ENCODE measurements around the gene PTPRG. TPM values are rescaled to one million over a fixed set of nuclear protein-coding genes. Genes with fewer than 3 reads are reported as not detected.

Gene PTPRG
- polyA plus RNA-seq, 3 donors, result 5.6 to 45.7 (median 13.3) TPM

DNA sequence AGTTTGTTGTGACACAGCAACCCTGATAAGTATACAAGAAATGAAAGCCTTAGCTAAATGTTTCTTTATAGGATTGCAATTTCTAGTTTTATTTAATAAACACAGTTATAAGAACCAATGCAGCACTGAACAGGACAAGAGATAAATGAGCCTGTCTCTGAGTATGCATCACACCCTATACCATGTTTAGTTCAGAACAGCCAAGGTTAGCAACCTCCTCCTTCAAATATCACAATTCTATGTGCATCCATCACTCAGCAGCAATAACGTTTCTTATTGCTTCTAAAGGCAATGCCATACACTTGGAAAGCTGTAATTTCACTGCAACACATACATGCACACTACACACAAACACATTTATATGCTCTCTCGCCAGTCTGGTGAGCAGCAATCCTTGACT, 280.6 kb downstream of the PTPRG start:
- 72 to 83% (median 81%) methylated on average over 2 of the region's 2 CpGs for WGBS, 3 donors

DNA sequence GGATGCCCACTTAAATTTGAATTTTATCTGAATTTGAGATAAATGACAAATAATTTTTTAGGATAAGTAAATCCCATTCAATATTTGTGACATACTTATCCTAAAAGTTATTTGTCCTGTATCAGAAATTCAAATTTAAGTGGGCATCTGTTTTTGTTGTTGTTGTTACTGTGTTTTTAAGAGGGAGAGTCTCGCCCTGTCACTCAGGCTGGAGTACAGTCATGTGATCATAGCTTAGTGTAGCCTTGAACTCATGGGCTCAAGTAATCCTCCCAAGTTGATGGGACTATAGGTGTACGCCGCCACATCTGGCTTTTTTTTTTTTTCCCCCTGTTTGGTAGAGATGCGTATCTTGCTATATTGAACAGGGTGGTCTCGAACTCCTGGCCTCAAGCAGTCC, 283.0 kb downstream of the PTPRG start:
- no peak overlapping the region for H3K27ac ChIP-seq (ENCODE audit: low read depth, low read length)
- WGBS, 3 donors, result 95 to 98% (median 97%) methylated on average over 5 of the region's 5 CpGs

More for the DNA sequence above, 280.6 kb downstream of the PTPRG start:
- H3K27ac ChIP-seq (ENCODE audit: low read depth, low read length), result no peak overlapping the region

GRCh38 chr3:61846488-61846887, 285.1 kb downstream of the PTPRG start:
- WGBS, 3 donors, result 89 to 95% (median 95%) methylated on average over 2 of the region's 2 CpGs
- no peak overlapping the region for H3K27ac ChIP-seq (ENCODE audit: low read depth, low read length)

DNA sequence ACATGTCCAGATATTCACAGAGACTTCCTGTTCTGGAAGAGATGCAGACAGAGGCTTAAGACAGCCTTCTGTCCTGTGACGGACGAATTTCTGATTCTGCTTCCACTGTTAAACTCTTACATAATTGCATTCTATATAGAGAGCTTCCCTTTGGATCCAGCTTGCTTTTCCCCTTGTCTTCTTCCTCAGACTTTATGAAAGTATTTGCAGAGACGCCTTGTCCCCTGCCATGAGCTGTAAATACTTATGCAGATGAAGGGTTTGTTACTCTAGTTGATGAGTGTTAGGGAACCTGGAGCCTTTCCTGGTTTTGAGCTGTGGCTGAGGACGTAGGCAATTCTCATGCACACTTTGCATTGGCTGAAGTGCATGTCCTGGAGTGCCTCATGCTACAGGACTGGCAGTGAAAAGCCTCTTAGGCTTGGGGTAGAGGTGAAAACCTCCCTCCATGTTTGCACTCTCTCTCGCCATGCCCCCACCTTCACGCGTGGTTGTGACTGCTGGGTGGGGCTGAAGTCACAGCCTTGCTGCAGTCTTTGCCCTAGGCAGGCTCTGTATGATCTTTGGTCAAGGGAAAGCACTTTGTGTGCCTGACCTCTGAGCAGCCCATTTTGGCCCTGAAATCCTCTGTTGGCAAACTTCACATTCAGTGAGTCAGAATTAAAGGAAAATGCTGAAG, 286.6 kb downstream of the PTPRG start:
- WGBS, 3 donors, result 34 to 57% (median 46%) methylated on average over 7 of the region's 7 CpGs
- H3K27ac ChIP-seq (ENCODE audit: low read depth, low read length), result no peak overlapping the region

GRCh38 chr3:61848885-61849284, 287.5 kb downstream of the PTPRG start:
- H3K27ac ChIP-seq (ENCODE audit: low read depth, low read length), result peak overlapping the region; percentile 20
- WGBS, 3 donors, result 3 to 36% (median 4%) methylated on average over 3 of the region's 3 CpGs

DNA sequence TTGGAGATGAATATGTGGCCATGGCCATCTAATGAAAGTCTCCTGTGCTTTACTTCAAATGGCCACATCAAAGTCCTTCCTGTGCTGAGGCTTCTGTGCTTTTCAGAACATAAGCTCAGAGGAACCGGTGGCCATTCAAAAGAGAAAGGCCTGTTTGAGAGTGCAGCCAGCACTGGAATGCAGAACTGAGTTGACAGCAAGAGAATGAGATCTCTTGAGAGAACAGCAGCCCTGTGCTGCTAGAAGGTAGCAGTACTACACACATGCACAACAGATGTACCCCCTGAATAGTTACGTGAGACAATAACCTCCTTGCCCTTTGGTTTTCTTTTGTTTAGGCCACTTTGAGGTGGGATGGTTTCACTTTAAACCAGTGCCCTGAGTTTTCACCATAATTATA, 292.5 kb downstream of the PTPRG start:
- H3K27ac ChIP-seq (ENCODE audit: low read depth, low read length), result no peak overlapping the region
- 53 to 70% (median 54%) methylated on average over 2 of the region's 2 CpGs for WGBS, 3 donors

GRCh38 chr3:61855211-61855610, 293.8 kb downstream of the PTPRG start:
- WGBS, 3 donors, result 93 to 95% (median 94%) methylated on average over 1 of the region's 1 CpG

GRCh38 chr3:61857297-61857696, 295.9 kb downstream of the PTPRG start:
- WGBS, 3 donors, result 82 to 89% (median 85%) methylated on average over 2 of the region's 2 CpGs
- no peak overlapping the region for H3K27ac ChIP-seq (ENCODE audit: low read depth, low read length)

More at GRCh38 chr3:61855211-61855610, 293.8 kb downstream of the PTPRG start:
- no peak overlapping the region for H3K27ac ChIP-seq (ENCODE audit: low read depth, low read length)

DNA sequence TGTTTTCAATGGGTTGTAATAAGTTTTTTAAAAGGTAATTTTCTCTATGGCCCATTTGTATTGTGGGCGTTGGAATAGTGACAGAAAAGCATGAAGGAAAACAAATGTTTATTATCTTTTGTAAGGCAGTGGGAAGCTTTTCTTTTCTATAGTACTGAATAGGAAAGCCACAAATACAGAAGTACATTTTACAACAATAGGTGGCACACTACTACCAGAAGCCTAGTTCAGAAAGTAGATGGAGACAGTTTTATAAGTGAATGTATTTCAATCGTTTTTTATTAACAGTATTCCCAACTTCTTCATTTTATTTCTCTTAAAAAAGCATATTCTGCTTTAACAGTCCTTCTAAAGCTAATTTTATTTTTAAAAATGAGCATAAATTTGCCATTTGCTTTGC, 296.7 kb downstream of the PTPRG start:
- WGBS, 3 donors, result 3 to 6% (median 3%) methylated on average over 2 of the region's 2 CpGs
- no peak overlapping the region for H3K27ac ChIP-seq (ENCODE audit: low read depth, low read length)

- WGBS, 3 donors, result 93% methylated on average over 1 of the region's 1 CpG
- H3K27ac ChIP-seq (ENCODE audit: low read depth, low read length), result no peak overlapping the region
Measured at GRCh38 chr3:61861410-61861809, 300.0 kb downstream of the PTPRG start.

- H3K27ac ChIP-seq (ENCODE audit: low read depth, low read length), result no peak overlapping the region
- 86 to 91% (median 87%) methylated on average over 7 of the region's 7 CpGs for WGBS, 3 donors
Measured at GRCh38 chr3:61862614-61863289, 301.4 kb downstream of the PTPRG start.

- WGBS, 3 donors, result 38 to 91% (median 77%) methylated on average over 1 of the region's 1 CpG
Measured at GRCh38 chr3:61863579-61863978, 302.2 kb downstream of the PTPRG start.

GRCh38 chr3:61864886-61865285, 303.5 kb downstream of the PTPRG start:
- 77 to 93% (median 85%) methylated on average over 1 of the region's 1 CpG for WGBS, 3 donors
- no peak overlapping the region for H3K27ac ChIP-seq (ENCODE audit: low read depth, low read length)

More at GRCh38 chr3:61863579-61863978, 302.2 kb downstream of the PTPRG start:
- H3K27ac ChIP-seq (ENCODE audit: low read depth, low read length), result no peak overlapping the region

DNA sequence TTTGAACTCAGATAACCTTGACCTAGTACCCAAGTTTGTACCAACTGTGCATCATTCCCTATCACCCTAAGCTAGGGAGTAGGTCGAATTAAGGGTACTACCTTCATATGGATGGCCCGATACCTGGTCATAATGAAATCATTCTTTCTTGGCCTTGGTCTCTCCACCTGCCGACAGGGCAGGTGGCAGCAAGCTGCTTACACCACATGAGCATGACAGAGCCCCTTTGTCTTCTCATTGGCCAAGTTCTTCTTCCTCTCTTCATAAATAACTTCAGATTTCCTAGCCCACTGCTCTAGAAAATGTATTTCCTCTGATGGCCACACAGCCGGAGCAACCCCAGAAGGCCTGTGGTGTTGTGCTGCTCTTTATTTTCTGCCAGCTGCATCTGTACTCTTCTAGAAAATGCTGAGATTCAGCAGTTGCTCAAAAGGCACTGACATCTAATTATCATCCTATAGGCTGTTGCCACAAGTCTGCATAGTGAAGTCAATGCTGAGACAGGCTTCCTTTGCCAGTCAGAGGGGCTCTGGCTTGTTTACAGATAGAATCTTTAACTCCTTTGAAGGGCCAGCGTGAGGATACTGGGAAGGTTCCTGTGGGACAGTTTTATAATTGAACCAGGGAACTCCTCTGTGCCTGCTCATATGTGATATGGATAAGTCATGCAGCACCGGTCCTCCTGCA, 304.2 kb downstream of the PTPRG start:
- WGBS, 3 donors, result 85 to 91% (median 89%) methylated on average over 6 of the region's 6 CpGs
- no peak overlapping the region for H3K27ac ChIP-seq (ENCODE audit: low read depth, low read length)

DNA sequence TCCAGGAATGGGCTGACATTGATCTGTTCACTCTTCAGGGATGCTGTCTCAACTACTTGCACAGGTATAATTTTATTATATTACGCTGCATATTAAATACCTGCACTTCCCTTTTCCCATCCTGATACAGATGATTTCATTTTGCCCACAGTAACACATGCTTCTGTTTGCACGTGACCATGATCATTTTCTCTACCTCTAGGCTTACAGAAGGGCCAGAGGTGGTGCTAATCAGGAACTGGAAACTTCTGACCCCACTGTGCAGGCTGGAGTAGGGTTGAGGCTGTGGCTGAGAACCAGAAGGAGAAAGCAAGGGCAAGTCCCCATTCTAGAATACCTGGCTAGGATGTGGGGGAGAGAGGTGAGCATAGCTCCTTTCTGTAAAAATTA, 304.8 kb downstream of the PTPRG start:
- 76 to 85% (median 83%) methylated on average over 2 of the region's 2 CpGs for WGBS, 3 donors

DNA sequence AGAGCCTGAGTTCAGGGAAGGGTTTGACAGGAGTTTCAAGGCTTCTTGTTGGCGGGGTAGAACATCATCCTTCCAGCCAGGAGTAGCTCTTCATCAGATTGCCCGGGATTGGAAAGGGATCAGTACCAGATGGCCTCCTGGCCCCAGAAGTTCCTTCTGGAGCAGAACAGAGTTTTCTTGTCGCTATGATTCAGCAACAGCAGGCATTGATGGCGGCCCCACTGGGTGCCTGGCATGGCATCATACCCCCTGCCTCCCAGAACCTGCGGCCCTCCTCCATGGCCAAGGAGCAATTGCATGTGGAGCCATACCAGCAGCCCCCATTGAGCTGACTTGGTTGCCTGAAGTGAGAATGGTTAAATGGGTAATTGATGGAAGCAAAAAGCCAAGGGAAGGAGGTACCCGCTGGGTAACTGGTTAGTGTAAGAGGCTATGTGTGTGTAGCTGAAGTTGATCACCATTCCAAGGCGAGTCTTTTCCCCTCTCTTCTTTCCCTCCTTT, 305.6 kb downstream of the PTPRG start:
- 96 to 98% (median 97%) methylated on average over 7 of the region's 7 CpGs for WGBS, 3 donors
- H3K27ac ChIP-seq (ENCODE audit: low read depth, low read length), result no peak overlapping the region

More for the DNA sequence above, 304.8 kb downstream of the PTPRG start:
- H3K27ac ChIP-seq (ENCODE audit: low read depth, low read length), result no peak overlapping the region

DNA sequence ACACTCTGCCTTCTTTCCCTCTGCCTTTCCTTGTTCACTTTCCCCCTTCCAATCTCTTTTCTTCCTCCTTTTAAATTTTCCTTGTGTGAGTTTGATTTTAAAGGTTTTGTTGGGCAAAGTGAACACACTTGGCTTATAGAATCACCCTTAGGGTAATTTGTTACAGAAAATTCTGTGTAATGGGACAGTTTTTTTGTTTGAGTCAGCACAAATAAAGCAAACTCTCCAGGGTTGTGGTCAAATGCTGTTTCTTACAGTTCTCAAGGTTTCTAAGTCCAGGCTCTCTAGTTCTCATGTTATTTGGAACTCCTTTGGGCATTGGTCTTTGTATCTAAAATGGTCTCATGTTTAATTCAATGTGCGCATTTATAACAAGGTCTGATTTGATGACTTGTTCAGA, 307.1 kb downstream of the PTPRG start:
- no peak overlapping the region for H3K27ac ChIP-seq (ENCODE audit: low read depth, low read length)
- 90 to 96% (median 91%) methylated on average over 1 of the region's 1 CpG for WGBS, 3 donors

DNA sequence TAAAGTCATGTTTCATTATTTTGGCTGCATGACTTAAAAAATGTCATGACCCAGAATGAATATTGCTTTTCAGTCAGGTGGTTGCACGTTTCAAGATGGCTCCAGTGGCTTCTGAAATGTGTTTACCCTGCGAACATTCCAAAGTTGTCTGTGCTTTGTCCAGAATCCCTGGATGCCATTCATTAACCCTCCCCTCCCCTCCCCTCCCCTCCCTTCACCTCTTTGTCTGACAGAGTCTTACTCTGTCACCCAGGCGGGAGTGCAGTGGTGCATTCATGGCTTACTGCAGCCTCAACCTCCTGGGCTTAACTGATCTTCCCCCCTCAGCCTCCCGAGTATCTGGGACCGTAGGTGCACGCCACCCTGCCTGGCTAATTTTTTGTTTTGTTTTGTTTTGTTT, 308.0 kb downstream of the PTPRG start:
- 86 to 90% (median 86%) methylated on average over 6 of the region's 6 CpGs for WGBS, 3 donors
- H3K27ac ChIP-seq (ENCODE audit: low read depth, low read length), result no peak overlapping the region

DNA sequence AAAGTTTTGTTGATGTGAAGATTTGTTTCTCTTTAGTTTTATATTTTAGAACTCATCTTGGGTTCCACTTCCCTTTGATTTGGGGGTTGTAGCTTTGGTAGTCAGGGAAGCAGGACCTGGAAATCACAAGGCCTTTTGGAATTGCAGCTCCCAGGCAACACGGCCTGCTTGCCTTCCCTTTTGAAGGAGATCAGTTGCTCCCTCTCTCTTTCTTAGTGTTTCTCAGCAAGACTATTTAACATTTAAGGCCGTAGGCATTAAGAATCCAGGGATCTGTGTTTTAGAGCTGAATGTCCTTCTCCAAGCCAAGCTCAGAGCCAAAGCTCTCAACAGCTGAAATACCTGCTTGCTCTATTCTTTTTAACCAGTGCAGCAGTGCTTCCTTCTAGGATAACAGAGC, 310.3 kb downstream of the PTPRG start:
- whole genome bisulfite sequencing, 3 donors, result 81 to 85% (median 84%) methylated on average over 2 of the region's 2 CpGs
- no peak overlapping the region for H3K27ac ChIP-seq (ENCODE audit: low read depth, low read length)
